NCI-H1694 treated with DMSO at 0.1 percent for 48 hours (cell line): Measurements from ENCODE around the gene LHPP.

Experiments
- DNase-seq: peaks from one replicate; lab custom pipeline; 2025; lab: John Stamatoyannopoulos, UW

The LHPP gene

GRCh38 chr10:124447751-124448466 is 13.7 kb upstream of the LHPP start:
- no peak for DNase-seq

DNA sequence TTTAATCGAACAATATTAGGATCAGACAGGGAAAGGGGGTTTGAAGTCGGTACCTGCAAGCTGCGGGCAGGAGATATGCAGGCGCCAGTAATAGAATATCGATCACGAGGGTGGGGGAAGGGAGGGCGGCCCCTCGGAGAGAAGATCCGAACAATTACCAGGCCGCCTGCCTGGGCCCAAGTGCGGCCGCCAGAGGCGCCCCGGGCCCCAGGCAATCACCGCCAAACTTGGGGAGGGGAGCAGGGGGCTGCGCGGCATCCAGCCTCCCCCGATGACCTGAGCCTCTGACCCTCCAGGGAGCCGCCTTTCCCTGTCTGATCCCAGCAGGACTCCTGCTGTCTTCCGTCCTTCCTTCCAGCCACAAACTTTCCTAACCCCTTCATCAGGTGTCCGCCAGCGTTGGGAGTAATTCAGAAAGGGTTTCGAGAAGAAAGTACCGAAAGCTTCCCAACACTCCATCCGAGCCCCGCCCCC is 12.9 kb upstream of the LHPP start:
- no peak for DNase-seq

DNA sequence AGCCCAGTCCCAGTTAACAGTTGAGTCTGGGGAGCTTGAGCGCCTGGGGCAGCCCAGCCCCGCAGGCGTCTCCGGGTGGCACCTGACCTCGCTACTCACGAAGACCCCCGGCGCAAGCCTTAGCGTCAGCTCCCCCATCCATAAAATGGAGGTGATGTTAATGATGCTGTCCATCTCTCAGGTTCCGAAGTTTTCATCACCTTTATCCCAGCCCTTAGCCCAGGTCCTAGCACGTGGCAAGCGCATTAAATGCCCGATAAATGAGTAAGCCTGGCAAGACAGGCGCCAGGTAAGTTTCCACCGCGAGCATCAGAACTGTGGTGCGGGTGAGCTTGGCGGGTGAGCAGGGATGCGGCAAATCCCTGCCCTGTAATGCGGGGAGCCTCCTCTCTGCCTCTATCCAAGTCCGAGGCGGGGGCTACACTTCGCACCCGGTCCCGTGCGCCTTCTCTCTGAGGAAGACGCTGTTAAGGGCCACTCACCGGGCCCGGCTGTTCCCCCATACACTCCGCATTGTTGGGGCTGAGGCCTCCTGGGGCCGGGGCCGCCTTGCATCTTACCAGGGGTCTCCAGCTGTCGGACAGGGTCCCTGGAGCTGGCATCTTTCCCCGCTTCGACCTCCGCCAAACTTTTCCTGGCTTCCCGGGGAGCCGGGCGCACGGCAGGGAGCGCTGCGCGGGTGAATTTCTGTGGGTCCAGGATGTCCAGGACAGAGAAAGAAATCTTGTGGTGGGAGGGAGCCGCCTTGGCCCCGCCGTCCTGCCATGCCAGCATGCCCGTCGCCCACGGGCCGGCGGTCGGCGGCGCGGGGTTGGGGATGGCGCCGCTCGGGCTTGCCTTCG is 12.2 kb upstream of the LHPP start:
- DNase-seq = no peak

GRCh38 chr10:124450012-124450782 is 11.4 kb upstream of the LHPP start, which contains the start of gene NKX1-2:
Gene NKX1-2 (minus strand): TSS chr10:124450035. CDS start chr10:124449943, 92 bp downstream.
- DNase-seq = peak; percentile 0

- DNase-seq = no peak
Observed at GRCh38 chr10:124450783-124451057, 10.9 kb upstream of the LHPP start.

GRCh38 chr10:124451276-124451675 is 10.3 kb upstream of the LHPP start:
- no peak for DNase-seq

- no peak for DNase-seq
Observed at GRCh38 chr10:124453960-124454610, 7.5 kb upstream of the LHPP start.

- DNase-seq = no peak
Observed at GRCh38 chr10:124455441-124455840, 6.2 kb upstream of the LHPP start.

- DNase-seq = no peak
Observed at GRCh38 chr10:124458473-124458872, 3.1 kb upstream of the LHPP start.

- DNase-seq = no peak
Observed at GRCh38 chr10:124458889-124459288, 2.7 kb upstream of the LHPP start.

- DNase-seq = no peak
Observed at GRCh38 chr10:124459395-124459794, 2.2 kb upstream of the LHPP start.

DNA sequence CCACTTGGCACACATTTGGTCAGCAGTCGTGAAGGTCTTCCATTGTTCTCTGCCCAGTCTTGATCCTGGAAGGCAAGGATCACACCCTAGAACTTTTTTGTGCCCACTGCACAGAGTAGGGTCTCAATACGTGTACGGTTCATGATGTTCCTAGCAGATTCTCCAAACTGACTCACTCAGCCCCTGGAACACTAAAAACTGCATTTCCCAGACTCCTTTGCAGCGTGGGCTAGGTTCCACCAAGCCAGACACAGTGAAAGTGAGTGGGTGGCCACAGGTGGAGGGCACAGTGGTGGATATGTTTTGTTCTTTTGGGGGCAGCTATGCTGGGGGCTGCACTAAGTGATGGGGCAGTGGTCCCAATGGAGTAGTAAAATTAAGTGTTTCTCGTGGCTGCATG is 1.5 kb upstream of the LHPP start:
- no peak for DNase-seq

GRCh38 chr10:124462348-124462695 is 699 bp downstream of the LHPP start:
- no peak for DNase-seq

GRCh38 chr10:124464028-124464965 is 2.7 kb downstream of the LHPP start:
- DNase-seq = no peak

GRCh38 chr10:124465003-124465776 is 3.6 kb downstream of the LHPP start:
- no peak for DNase-seq

DNA sequence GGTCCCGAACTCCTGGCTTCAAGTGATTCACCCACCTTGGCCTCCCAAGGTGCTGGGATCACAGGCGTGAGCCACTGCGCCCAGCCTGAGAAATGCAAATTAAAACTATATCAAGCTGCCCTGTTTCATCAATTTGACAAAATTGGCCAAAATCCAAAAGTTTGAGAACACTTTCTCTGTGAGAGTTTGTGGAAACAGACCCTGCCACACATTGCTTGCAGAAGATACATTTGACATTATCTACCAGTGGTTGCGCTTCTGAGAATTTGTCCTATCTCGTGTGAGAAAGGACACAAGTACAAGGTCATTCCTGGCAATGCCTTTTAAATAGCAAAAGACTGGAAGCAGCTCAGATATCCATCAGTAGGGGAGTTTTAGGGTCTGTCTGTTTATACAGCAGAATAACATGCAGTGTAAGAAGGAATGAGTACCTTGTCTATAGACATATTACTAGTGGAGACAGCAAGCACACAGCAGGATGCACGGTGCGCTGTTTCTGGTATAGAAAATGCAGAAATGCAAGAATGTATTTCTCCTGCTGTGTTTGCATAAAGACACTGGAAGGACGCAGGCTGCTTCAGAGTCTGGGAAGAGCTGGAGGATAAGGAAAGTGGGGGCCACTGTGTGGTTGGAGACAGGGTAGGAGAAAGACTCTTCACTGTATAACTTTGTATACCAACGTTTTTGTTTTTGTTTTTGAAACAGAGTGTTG is 4.3 kb downstream of the LHPP start:
- no peak for DNase-seq

- no peak for DNase-seq
Observed at GRCh38 chr10:124467165-124467564, 5.5 kb downstream of the LHPP start.

DNA sequence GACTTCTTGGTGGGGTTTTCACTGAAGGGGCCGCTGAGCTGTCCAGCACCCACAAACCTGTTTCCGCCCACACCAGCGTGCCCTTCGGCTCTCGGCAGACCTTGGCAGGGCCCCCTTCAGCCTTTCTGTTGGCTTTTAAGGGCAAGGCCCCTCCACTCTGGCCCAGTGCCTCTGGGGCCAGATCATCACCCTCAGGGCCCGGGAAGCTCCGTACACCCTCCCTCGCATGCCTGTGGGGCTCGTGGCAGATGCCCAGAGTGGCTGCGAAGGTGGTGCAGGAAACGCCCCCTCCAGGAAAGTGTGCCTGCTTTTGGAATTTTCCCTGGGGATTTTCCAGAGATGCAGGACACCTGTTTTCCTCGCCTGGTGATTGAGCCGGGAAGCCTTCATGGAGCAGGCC is 7.0 kb downstream of the LHPP start:
- DNase-seq = no peak

GRCh38 chr10:124469956-124470484 is 8.4 kb downstream of the LHPP start:
- no peak for DNase-seq
